ENCODE results near the gene LIN37.

The LIN37 gene

GRCh38 chr19:35736913-35737886 lies 11.2 kb upstream of the LIN37 start:
- no peak for DNase-seq

GRCh38 chr19:35738021-35738886 lies 10.1 kb upstream of the LIN37 start:
- no peak for DNase-seq

- DNase-seq: no peak
Observed at GRCh38 chr19:35738887-35739229, 9.5 kb upstream of the LIN37 start.

- no peak for DNase-seq
Observed at GRCh38 chr19:35739275-35740107, 8.9 kb upstream of the LIN37 start.

- DNase-seq: no peak
Observed at GRCh38 chr19:35740108-35740422, 8.3 kb upstream of the LIN37 start.

- peak; percentile 99 for DNase-seq
Observed at GRCh38 chr19:35740423-35741202, 7.8 kb upstream of the LIN37 start.

GRCh38 chr19:35741203-35741515 lies 7.2 kb upstream of the LIN37 start:
- DNase-seq: no peak

GRCh38 chr19:35742121-35742724 lies 6.2 kb upstream of the LIN37 start, which contains the start of gene IGFLR1:
TSS of gene IGFLR1 (minus strand) at chr19:35742452. CDS start at chr19:35741180, 1,272 bp downstream.
- peak; percentile 93 for DNase-seq

- no peak for DNase-seq
Observed at GRCh38 chr19:35743640-35744429, 4.5 kb upstream of the LIN37 start.

GRCh38 chr19:35744430-35745327 lies 3.7 kb upstream of the LIN37 start:
- DNase-seq: peak; percentile 97

GRCh38 chr19:35745328-35746086 lies 2.9 kb upstream of the LIN37 start, which contains the start of the genes PSENEN and U2AF1L4:
TSS of gene PSENEN (plus strand) at chr19:35745651. CDS start at chr19:35745931, 280 bp downstream.
TSS of gene U2AF1L4 (minus strand) at chr19:35745418. CDS start at chr19:35745391, 27 bp downstream.
- peak; percentile 100 for DNase-seq

- DNase-seq: no peak
Observed at GRCh38 chr19:35746087-35746462, 2.3 kb upstream of the LIN37 start.

GRCh38 chr19:35746531-35746930 lies 1.8 kb upstream of the LIN37 start:
- no peak for DNase-seq

- no peak for DNase-seq
Observed at GRCh38 chr19:35750167-35750566, 1.8 kb downstream of the LIN37 start.

GRCh38 chr19:35751839-35752745 lies 3.7 kb downstream of the LIN37 start:
- no peak for DNase-seq

- no peak for DNase-seq
Observed at GRCh38 chr19:35752746-35753350, 4.5 kb downstream of the LIN37 start.

- no peak for DNase-seq
Observed at GRCh38 chr19:35753634-35754369, 5.4 kb downstream of the LIN37 start.

Measured in MV-4-11 (cell line).